Neural progenitor cell (in vitro differentiated cells): ENCODE results near the gene MUC5AC. TPM values are rescaled to one million over a fixed set of nuclear protein-coding genes. Genes with fewer than 3 reads are reported as not detected.

ENCODE experiments used
- DNase-seq: peaks from one replicate; pipeline ENCODE4 v3.0.0-alpha.2; 2016; ENCODE audit warnings: low spot score
- H2AFZ ChIP-seq: fragments of 200-600 bp; sonication (generic); replicated peaks from 2 replicates; pipeline ENCODE4 v1.6.1; 2016; ENCODE audit warnings: antibody characterized with exemption
- H3F3A ChIP-seq: fragments of 200-600 bp; sonication (generic); 2 replicates; pipeline ENCODE4 v1.6.1; 2016; ENCODE audit warnings: antibody characterized with exemption, low read depth
- H3K27ac ChIP-seq: fragments of 200-600 bp; sonication (generic); 2 replicates; pipeline ENCODE4 v1.5.1; 2016; ENCODE audit warnings: mild to moderate bottlenecking
- H3K27me3 ChIP-seq: fragments of 200-600 bp; sonication (generic); 2 replicates; pipeline ENCODE4 v1.6.1; 2016; ENCODE audit warnings: mild to moderate bottlenecking, moderate library complexity
- H3K36me3 ChIP-seq: fragments of 200-600 bp; sonication (generic); 2 replicates; pipeline ENCODE4 v1.5.1; 2016
- H3K4me1 ChIP-seq: fragments of 200-600 bp; sonication (generic); 2 replicates; pipeline ENCODE4 v1.6.1; 2016; ENCODE audit warnings: mixed run types
- H3K4me2 ChIP-seq: fragments of 200-600 bp; sonication (generic); 2 replicates; pipeline ENCODE4 v1.6.1; 2016
- H3K4me3 ChIP-seq: fragments of 200-600 bp; sonication (generic); 2 replicates; pipeline ENCODE4 v1.5.1; 2016
- H3K79me2 ChIP-seq: fragments of 200-600 bp; sonication (generic); 2 replicates; pipeline ENCODE4 v1.6.1; 2016; ENCODE audit warnings: low read depth
- H3K9ac ChIP-seq: fragments of 200-600 bp; sonication (generic); 2 replicates; pipeline ENCODE4 v1.6.1; 2016
- H3K9me3 ChIP-seq: fragments of 200-600 bp; sonication (generic); 2 replicates; pipeline ENCODE4 v1.5.1; 2016; ENCODE audit warnings: low read depth
- H4K20me1 ChIP-seq: fragments of 200-600 bp; sonication (generic); 2 replicates; pipeline ENCODE4 v1.6.1; 2016; ENCODE audit warnings: low read depth
- H3K27ac Mint-ChIP-seq: 3 replicates; pipeline ENCODE4 v1.8.0; 2021; ENCODE audit warnings: mixed read lengths
- H3K27me3 Mint-ChIP-seq: 2 replicates; pipeline ENCODE4 v1.8.0; 2022; ENCODE audit warnings: low read depth, mild to moderate bottlenecking, inconsistent platforms, moderate library complexity, mixed read lengths; ENCODE audit not compliant: insufficient read depth
- H3K36me3 Mint-ChIP-seq: 3 replicates; pipeline ENCODE4 v1.8.0; 2021; ENCODE audit warnings: mixed read lengths
- H3K4me1 Mint-ChIP-seq: 3 replicates; pipeline ENCODE4 v1.8.0; 2021; ENCODE audit warnings: mixed read lengths
- H3K4me3 Mint-ChIP-seq: 3 replicates; pipeline ENCODE4 v1.8.0; 2021; ENCODE audit warnings: mild to moderate bottlenecking, moderate library complexity, mixed read lengths
- H3K9me3 Mint-ChIP-seq: 3 replicates; pipeline ENCODE4 v1.8.0; 2020; ENCODE audit warnings: mixed read lengths
- EZH2 ChIP-seq: fragments of 200-600 bp; sonication (generic); IDR thresholded peaks from 2 replicates; pipeline ENCODE4 v1.6.1; 2017; ENCODE audit warnings: antibody characterized with exemption, mild to moderate bottlenecking, moderate library complexity
- EZH2phosphoT487 ChIP-seq: fragments of 200-600 bp; sonication (generic); IDR thresholded peaks from 2 replicates; pipeline ENCODE4 v1.6.1; 2017; ENCODE audit warnings: antibody characterized with exemption
- total RNA-seq: library from RNA; depleted of rRNA; stranded (reverse); fragments of >200 nt; gene quantifications from 2 replicates; pipeline ENCODE4 v1.2.3, GENCODE V29; 2015; ENCODE audit warnings: low replicate concordance
- TF ChIP-seq, protein P1 (sequence below): fragments of 200-600 bp; sonication (generic); IDR thresholded peaks from 2 replicates; pipeline ENCODE4 v1.5.1; 2017; ENCODE audit warnings: antibody characterized with exemption, mild to moderate bottlenecking

Gene MUC5AC
- total RNA-seq, 1 donor from 2014 or later, result not detected

DNA sequence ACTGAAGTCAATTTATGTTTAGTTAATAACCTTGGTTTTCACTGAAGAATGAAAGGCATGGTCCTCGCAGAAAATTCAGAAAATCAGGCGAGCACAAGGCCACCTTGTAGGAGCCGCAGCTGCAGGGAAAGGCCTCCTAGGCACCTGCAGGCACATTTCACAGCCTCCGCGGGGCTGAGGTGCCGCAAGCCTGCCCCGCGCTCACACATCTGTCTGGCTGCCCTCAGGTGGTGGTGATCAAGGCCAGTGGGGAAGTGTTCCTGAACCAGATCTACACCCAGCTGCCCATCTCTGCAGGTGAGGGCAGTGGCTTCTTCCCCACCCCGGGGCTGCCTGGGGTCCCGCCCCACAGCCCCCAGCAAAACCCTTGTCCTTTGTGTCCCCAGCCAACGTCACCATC, 10.5 kb downstream of the MUC5AC start:
- Histone ChIP-seq H3K4me3 (no peak overlapping the region), H3F3A (no peaks in the 10 kb centered on the region), H4K20me1 (no peaks in the 10 kb centered on the region), H3K9me3 (no peaks in the 10 kb centered on the region), H3K4me2 (no peak overlapping the region), H2AFZ (no peak overlapping the region), H3K27ac (no peak overlapping the region), H3K9ac (no peak overlapping the region), H3K79me2 (no peaks in the 10 kb centered on the region), H3K36me3 (no peaks in the 10 kb centered on the region), H3K27me3 (no peaks in the 10 kb centered on the region), H3K4me1 (no peaks in the 10 kb centered on the region)
- H3K9me3 Mint-ChIP-seq, result peaks cover 12% of the 10 kb centered on the region
- no peaks in the 10 kb centered on the region for H3K36me3 Mint-ChIP-seq
- no peak overlapping the region for H3K27ac Mint-ChIP-seq
- no peak overlapping the region for H3K4me3 Mint-ChIP-seq
- DNase-seq, result no peak
- TF ChIP-seq, protein P1, sequence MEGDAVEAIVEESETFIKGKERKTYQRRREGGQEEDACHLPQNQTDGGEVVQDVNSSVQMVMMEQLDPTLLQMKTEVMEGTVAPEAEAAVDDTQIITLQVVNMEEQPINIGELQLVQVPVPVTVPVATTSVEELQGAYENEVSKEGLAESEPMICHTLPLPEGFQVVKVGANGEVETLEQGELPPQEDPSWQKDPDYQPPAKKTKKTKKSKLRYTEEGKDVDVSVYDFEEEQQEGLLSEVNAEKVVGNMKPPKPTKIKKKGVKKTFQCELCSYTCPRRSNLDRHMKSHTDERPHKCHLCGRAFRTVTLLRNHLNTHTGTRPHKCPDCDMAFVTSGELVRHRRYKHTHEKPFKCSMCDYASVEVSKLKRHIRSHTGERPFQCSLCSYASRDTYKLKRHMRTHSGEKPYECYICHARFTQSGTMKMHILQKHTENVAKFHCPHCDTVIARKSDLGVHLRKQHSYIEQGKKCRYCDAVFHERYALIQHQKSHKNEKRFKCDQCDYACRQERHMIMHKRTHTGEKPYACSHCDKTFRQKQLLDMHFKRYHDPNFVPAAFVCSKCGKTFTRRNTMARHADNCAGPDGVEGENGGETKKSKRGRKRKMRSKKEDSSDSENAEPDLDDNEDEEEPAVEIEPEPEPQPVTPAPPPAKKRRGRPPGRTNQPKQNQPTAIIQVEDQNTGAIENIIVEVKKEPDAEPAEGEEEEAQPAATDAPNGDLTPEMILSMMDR, result no peak
- no peak for TF ChIP-seq EZH2
- TF ChIP-seq EZH2phosphoT487, result no peak
- no peaks in the 10 kb centered on the region for H3K4me1 Mint-ChIP-seq
- peaks cover 9% of the 10 kb centered on the region for H3K27me3 Mint-ChIP-seq

DNA sequence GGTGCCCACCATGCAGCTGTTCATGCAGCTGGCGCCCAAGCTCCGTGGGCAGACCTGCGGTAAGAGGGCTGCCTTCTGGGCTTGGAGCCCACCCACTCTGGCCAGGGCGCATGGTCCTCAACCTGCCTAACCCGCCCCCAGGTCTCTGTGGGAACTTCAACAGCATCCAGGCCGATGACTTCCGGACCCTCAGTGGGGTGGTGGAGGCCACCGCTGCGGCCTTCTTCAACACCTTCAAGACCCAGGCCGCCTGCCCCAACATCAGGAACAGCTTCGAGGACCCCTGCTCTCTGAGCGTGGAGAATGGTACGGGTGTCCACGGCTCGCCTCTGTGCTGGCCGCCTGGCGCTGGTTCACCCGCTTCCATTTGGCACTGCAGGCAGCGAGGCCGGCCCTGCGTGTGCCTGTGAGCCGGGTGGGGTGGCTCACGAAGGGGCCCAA, 11.0 kb downstream of the MUC5AC start:
- Histone ChIP-seq H4K20me1 (no peaks in the 10 kb centered on the region), H3K4me3 (no peak overlapping the region), H3F3A (no peaks in the 10 kb centered on the region), H3K36me3 (no peaks in the 10 kb centered on the region), H2AFZ (no peak overlapping the region), H3K27me3 (no peaks in the 10 kb centered on the region), H3K9ac (no peak overlapping the region), H3K79me2 (no peaks in the 10 kb centered on the region), H3K27ac (no peak overlapping the region), H3K4me1 (no peaks in the 10 kb centered on the region), H3K9me3 (no peaks in the 10 kb centered on the region), H3K4me2 (no peak overlapping the region)
- H3K4me3 Mint-ChIP-seq, result no peak overlapping the region
- H3K27ac Mint-ChIP-seq, result no peak overlapping the region
- no peaks in the 10 kb centered on the region for H3K4me1 Mint-ChIP-seq
- no peak for DNase-seq
- peaks cover 12% of the 10 kb centered on the region for H3K9me3 Mint-ChIP-seq
- TF ChIP-seq EZH2phosphoT487 (no peak), EZH2 (no peak)
- TF ChIP-seq, protein P1, result no peak
- no peaks in the 10 kb centered on the region for H3K36me3 Mint-ChIP-seq
- peaks cover 9% of the 10 kb centered on the region for H3K27me3 Mint-ChIP-seq

DNA sequence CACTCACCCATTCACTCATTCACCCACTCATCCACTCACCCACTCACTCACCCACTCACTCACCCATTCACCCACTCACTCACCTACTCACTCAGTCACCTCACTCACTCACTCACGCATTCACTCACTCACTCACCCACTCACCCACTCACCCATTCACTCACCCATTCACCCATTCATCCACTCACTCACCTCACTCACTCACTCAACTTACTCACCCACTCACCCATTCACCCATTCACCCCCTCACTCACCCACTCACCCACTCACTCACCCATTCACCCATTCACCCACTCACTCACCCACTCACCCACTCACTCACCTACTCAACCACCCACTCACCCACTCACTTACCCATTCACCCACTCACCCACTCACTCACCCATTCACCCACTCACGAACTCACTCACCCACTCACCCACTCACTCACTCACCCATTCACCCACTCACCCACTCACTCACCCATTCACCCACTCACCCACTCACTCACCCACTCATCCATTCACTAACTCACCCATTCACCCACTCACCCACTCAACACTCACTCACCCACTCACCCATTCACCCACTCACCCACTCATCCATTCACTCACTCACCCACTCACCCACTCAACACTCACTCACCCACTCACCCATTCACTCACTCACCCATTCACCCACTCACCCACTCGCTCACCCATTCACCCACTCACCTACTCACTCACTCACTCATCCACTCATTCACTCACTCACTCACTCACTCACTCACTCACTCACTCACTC, 13.7 kb downstream of the MUC5AC start:
- H3K4me3 ChIP-seq, result no peak overlapping the region
- H3K36me3 ChIP-seq, result no peaks in the 10 kb centered on the region
- no peaks in the 10 kb centered on the region for H3K4me1 ChIP-seq
- TF ChIP-seq EZH2phosphoT487 (no peak), EZH2 (no peak)
- TF ChIP-seq, protein P1, result no peak
- no peak overlapping the region for H3K4me3 Mint-ChIP-seq
- no peak for DNase-seq
- no peak overlapping the region for H3K27ac Mint-ChIP-seq
- no peaks in the 10 kb centered on the region for H3K79me2 ChIP-seq
- H3K4me1 Mint-ChIP-seq, result no peaks in the 10 kb centered on the region
- H3F3A ChIP-seq, result no peaks in the 10 kb centered on the region
- no peaks in the 10 kb centered on the region for H3K27me3 ChIP-seq
- H4K20me1 ChIP-seq, result no peaks in the 10 kb centered on the region
- H3K9me3 Mint-ChIP-seq, result peaks cover 18% of the 10 kb centered on the region
- H3K4me2 ChIP-seq, result no peak overlapping the region
- no peak overlapping the region for H3K27ac ChIP-seq
- H3K9me3 ChIP-seq, result no peaks in the 10 kb centered on the region
- no peak overlapping the region for H3K9ac ChIP-seq
- H3K36me3 Mint-ChIP-seq, result no peaks in the 10 kb centered on the region
- H2AFZ ChIP-seq, result no peak overlapping the region
- H3K27me3 Mint-ChIP-seq, result peaks cover 15% of the 10 kb centered on the region
